H9 (cell line): ENCODE data around the gene CASTOR1. TPM values are rescaled to one million over a fixed set of nuclear protein-coding genes. Genes with fewer than 3 reads are reported as not detected.
"Not testable (repeated sequence)": the region's sequence is repeated elsewhere in the genome, so short reads cannot be mapped to it uniquely, and the experiment has no call there.

Experiments
- DNase-seq: peaks from one replicate; pipeline ENCODE4 v3.0.0-alpha.2; 2017
- H2AFZ ChIP-seq: one replicate; pipeline ENCODE4 v1.6.1; 2013; ENCODE audit warnings: mild to moderate bottlenecking, low read length, control low read depth, moderate library complexity
- H2AK5ac ChIP-seq: 2 replicates; pipeline ENCODE4 v1.6.1; 2013; ENCODE audit warnings: low read length, control low read depth, mixed read lengths; ENCODE audit not compliant: insufficient read length
- H2BK120ac ChIP-seq: one replicate; pipeline ENCODE4 v1.6.1; 2013; ENCODE audit warnings: low read depth, mild to moderate bottlenecking, low read length, control low read depth, inconsistent platforms; ENCODE audit not compliant: poor library complexity, severe bottlenecking
- H2BK12ac ChIP-seq: 2 replicates; pipeline ENCODE4 v1.6.1; 2013; ENCODE audit warnings: low read length, control low read depth, mixed read lengths, low read depth; ENCODE audit not compliant: insufficient read length
- H2BK15ac ChIP-seq: 2 replicates; pipeline ENCODE4 v1.6.1; 2013; ENCODE audit warnings: low read depth, low read length, control low read depth
- H2BK20ac ChIP-seq: one replicate; pipeline ENCODE4 v1.6.1; 2013; ENCODE audit warnings: low read depth, mild to moderate bottlenecking, low read length, control low read depth, inconsistent platforms; ENCODE audit not compliant: poor library complexity, severe bottlenecking
- H2BK5ac ChIP-seq: 2 replicates; pipeline ENCODE4 v1.6.1; 2013; ENCODE audit warnings: low read length, control low read depth, mixed read lengths; ENCODE audit not compliant: insufficient read length
- H3K14ac ChIP-seq: 2 replicates; pipeline ENCODE4 v1.6.1; 2013; ENCODE audit warnings: low read length, control low read depth; ENCODE audit not compliant: insufficient read depth
- H3K18ac ChIP-seq: 2 replicates; pipeline ENCODE4 v1.6.1; 2013; ENCODE audit warnings: low read depth, mild to moderate bottlenecking, mixed read lengths, low read length, control low read depth; ENCODE audit not compliant: insufficient read length
- H3K23ac ChIP-seq: 2 replicates; pipeline ENCODE4 v1.6.1; 2013; ENCODE audit warnings: low read length, control low read depth, mixed read lengths, low read depth; ENCODE audit not compliant: insufficient read length
- H3K23me2 ChIP-seq: 2 replicates; pipeline ENCODE4 v1.6.1; 2013; ENCODE audit warnings: low read depth, mild to moderate bottlenecking, mixed read lengths, low read length, control low read depth; ENCODE audit not compliant: insufficient read length, poor library complexity, severe bottlenecking
- H3K27ac ChIP-seq: 2 replicates; pipeline ENCODE4 v1.5.1; 2013; ENCODE audit warnings: low read length, control low read depth, mixed read lengths, low read depth; ENCODE audit not compliant: insufficient read length
- H3K27me3 ChIP-seq: 2 replicates; pipeline ENCODE4 v1.6.1; 2013; ENCODE audit warnings: low read length, control low read depth, inconsistent platforms; ENCODE audit not compliant: insufficient read depth
- H3K4ac ChIP-seq: 2 replicates; pipeline ENCODE4 v1.6.1; 2013; ENCODE audit warnings: low read depth, mild to moderate bottlenecking, control low read depth, inconsistent platforms, low read length, moderate library complexity
- H3K4me1 ChIP-seq: 2 replicates; pipeline ENCODE4 v1.6.1; 2013; ENCODE audit warnings: low read length, control low read depth, inconsistent platforms; ENCODE audit not compliant: insufficient read depth
- H3K4me2 ChIP-seq: 2 replicates; pipeline ENCODE4 v1.6.1; 2013; ENCODE audit warnings: low read length, control low read depth, mixed read lengths; ENCODE audit not compliant: insufficient read length, insufficient read depth
- H3K56ac ChIP-seq: 2 replicates; pipeline ENCODE4 v1.6.1; 2013; ENCODE audit warnings: low read depth, mild to moderate bottlenecking, mixed read lengths, low read length, control low read depth; ENCODE audit not compliant: insufficient read length
- H3K79me1 ChIP-seq: 2 replicates; pipeline ENCODE4 v1.6.1; 2013; ENCODE audit warnings: low read depth, mild to moderate bottlenecking, moderate library complexity, low read length, control low read depth, inconsistent platforms; ENCODE audit not compliant: insufficient read depth, poor library complexity, severe bottlenecking
- H3K79me2 ChIP-seq: 2 replicates; pipeline ENCODE4 v1.6.1; 2013; ENCODE audit warnings: low read length, control low read depth, inconsistent platforms; ENCODE audit not compliant: insufficient read depth
- H3K9ac ChIP-seq: 2 replicates; pipeline ENCODE4 v1.6.1; 2013; ENCODE audit warnings: low read length, control low read depth, mixed read lengths; ENCODE audit not compliant: insufficient read length; ENCODE audit errors: extremely low read depth
- H3K9me3 ChIP-seq: one replicate; pipeline ENCODE4 v1.6.1; 2013; ENCODE audit warnings: low read depth, low read length, inconsistent platforms; ENCODE audit not compliant: control insufficient read depth
- H3T11ph ChIP-seq: one replicate; pipeline ENCODE4 v1.6.1; 2013; ENCODE audit warnings: mild to moderate bottlenecking, low read length, control low read depth, inconsistent platforms
- H4K20me1 ChIP-seq: one replicate; pipeline ENCODE4 v1.6.1; 2013; ENCODE audit not compliant: control insufficient read depth, insufficient read length, insufficient read depth
- H4K5ac ChIP-seq: 2 replicates; pipeline ENCODE4 v1.6.1; 2013; ENCODE audit warnings: low read depth, mild to moderate bottlenecking, mixed read lengths, low read length, control low read depth; ENCODE audit not compliant: insufficient read length
- H4K8ac ChIP-seq: replicated peaks from 2 replicates; pipeline ENCODE4 v1.6.1; 2013; ENCODE audit warnings: low read length, control low read depth, mixed read lengths, low read depth; ENCODE audit not compliant: insufficient read length
- H4K91ac ChIP-seq: 2 replicates; pipeline ENCODE4 v1.6.1; 2013; ENCODE audit warnings: low read depth, mild to moderate bottlenecking, moderate library complexity, mixed read lengths, low read length, control low read depth; ENCODE audit not compliant: insufficient read length
- H3K27ac Mint-ChIP-seq, 3 experiments: 2 replicates in 2 of 3; 3 replicates in 1 of 3; pipeline ENCODE4 v1.8.0; 2020 to 2021; ENCODE audit warnings: mixed read lengths in 3 of 3, mild to moderate bottlenecking in 1 of 3, moderate library complexity in 1 of 3
- H3K27me3 Mint-ChIP-seq: 2 replicates; pipeline ENCODE4 v1.8.0; 2021; ENCODE audit warnings: low read depth, mild to moderate bottlenecking, moderate library complexity, mixed read lengths
- H3K36me3 Mint-ChIP-seq, 3 experiments: 2 replicates in 2 of 3; 3 replicates in 1 of 3; pipeline ENCODE4 v1.8.0; 2020 to 2021; ENCODE audit warnings: low read depth in 3 of 3, mixed read lengths in 3 of 3; ENCODE audit not compliant: insufficient read depth in 1 of 3
- H3K4me1 Mint-ChIP-seq, 2 experiments: 2 replicates each; pipeline ENCODE4 v1.8.0; 2020; ENCODE audit warnings: mixed read lengths in 2 of 2
- H3K4me3 Mint-ChIP-seq, 2 experiments: 2 replicates in 1 of 2; 3 replicates in 1 of 2; pipeline ENCODE4 v1.8.0; 2020 to 2021; ENCODE audit warnings: mild to moderate bottlenecking in 2 of 2, mixed read lengths in 2 of 2, moderate library complexity in 1 of 2
- H3K9me3 Mint-ChIP-seq, 2 experiments: 2 replicates in 1 of 2; 3 replicates in 1 of 2; pipeline ENCODE4 v1.8.0; 2020; ENCODE audit warnings: mild to moderate bottlenecking in 2 of 2, mixed read lengths in 2 of 2, moderate library complexity in 1 of 2
- CTCF ChIP-seq: fragments of 200-600 bp; sonication (generic); conservative IDR thresholded peaks from 3 replicates; pipeline ENCODE4 v1.8.0; 2021; ENCODE audit warnings: antibody characterized with exemption, mild to moderate bottlenecking
- WGBS: extraction: QIAGEN DNeasy Blood & Tissue Kit; methylation state at CpG from one replicate; pipeline ENCODE4 v1.1.7; 2013; ENCODE audit warnings: missing lambda C conversion rate, low lambda C conversion rate, mixed read lengths; ENCODE audit not compliant: insufficient read length; ENCODE audit errors: extremely low coverage; 5-methylcytosine and 5-hydroxymethylcytosine counted together
- total RNA-seq: library from RNA; stranded (reverse); gene quantifications from 2 replicates; pipeline ENCODE4 v1.2.1, GENCODE V29; 2021

CASTOR1 gene
- total RNA-seq, 1 experiment from 2014 or later = 8.8 TPM

GRCh38 chr22:30338802-30339201, 49.5 kb upstream of the CASTOR1 start:
- H3K56ac ChIP-seq = no peak overlapping the region
- no peak overlapping the region for H3K4ac ChIP-seq
- H2BK20ac ChIP-seq = no peak overlapping the region
- H3K23me2 ChIP-seq = no peaks in the 10 kb centered on the region
- no CpG with 5 or more reads among the region's 7 CpGs for WGBS
- H3K27me3 ChIP-seq = no peaks in the 10 kb centered on the region
- no peak overlapping the region for H4K5ac ChIP-seq
- H3K79me1 ChIP-seq = no peaks in the 10 kb centered on the region
- H3K4me3 Mint-ChIP-seq = no peak overlapping the region
- no peak overlapping the region for H3K18ac ChIP-seq
- H3K9ac ChIP-seq = no peak overlapping the region
- H3T11ph ChIP-seq = no peak overlapping the region
- H2BK12ac ChIP-seq = no peak overlapping the region
- no peak overlapping the region for H4K8ac ChIP-seq
- no peak overlapping the region for H3K23ac ChIP-seq
- H4K20me1 ChIP-seq = peaks cover 3% of the 10 kb centered on the region
- H3K27ac ChIP-seq = no peak overlapping the region
- H3K4me1 ChIP-seq = no peaks in the 10 kb centered on the region
- no peak overlapping the region for H2AK5ac ChIP-seq
- peaks cover 83 to 100% (median 98%) of the 10 kb centered on the region in 3 experiments for H3K36me3 Mint-ChIP-seq
- TF ChIP-seq CTCF = no peak
- no peaks in the 10 kb centered on the region for H3K4me1 Mint-ChIP-seq
- H4K91ac ChIP-seq = no peak overlapping the region
- no peak overlapping the region for H2AFZ ChIP-seq
- H3K4me2 ChIP-seq = no peak overlapping the region
- no peak overlapping the region for H2BK120ac ChIP-seq
- no peak overlapping the region for H3K14ac ChIP-seq
- no peak for DNase-seq
- H2BK15ac ChIP-seq = no peak overlapping the region
- H2BK5ac ChIP-seq = no peak overlapping the region
- no peaks in the 10 kb centered on the region for H3K9me3 Mint-ChIP-seq
- no peaks in the 10 kb centered on the region for H3K27me3 Mint-ChIP-seq
- H3K9me3 ChIP-seq = no peaks in the 10 kb centered on the region
- 0 out of 2 replicates have a peak, but pooled peaks cover 2% of the 10 kb centered on the region for H3K79me2 ChIP-seq
- no peak overlapping the region for H3K27ac Mint-ChIP-seq

GRCh38 chr22:30338341-30338740, 49.0 kb upstream of the CASTOR1 start:
- H2BK120ac ChIP-seq, H3K4me1 ChIP-seq, H3K4me2 ChIP-seq, H3K23me2 ChIP-seq, H3K9me3 ChIP-seq, H3K27me3 ChIP-seq, H3T11ph ChIP-seq, H4K8ac ChIP-seq, H3K9ac ChIP-seq, H2BK15ac ChIP-seq, H3K23ac ChIP-seq, H4K20me1 ChIP-seq, H2AK5ac ChIP-seq, H3K56ac ChIP-seq, H3K4me1 Mint-ChIP-seq, H3K18ac ChIP-seq, H3K27ac Mint-ChIP-seq, H2AFZ ChIP-seq, H3K14ac ChIP-seq, H3K79me2 ChIP-seq, H4K91ac ChIP-seq, H3K27me3 Mint-ChIP-seq, H3K79me1 ChIP-seq, H3K27ac ChIP-seq, DNase-seq, H4K5ac ChIP-seq, H2BK5ac ChIP-seq, H3K4me3 Mint-ChIP-seq, H3K9me3 Mint-ChIP-seq, H2BK20ac ChIP-seq, H2BK12ac ChIP-seq, H3K4ac ChIP-seq: not testable (repeated sequence)
- no CpG with 5 or more reads among the region's 9 CpGs for WGBS
- H3K36me3 Mint-ChIP-seq = peaks cover 80 to 100% (median 98%) of the 10 kb centered on the region in 3 experiments
